Measurements from ENCODE around the gene DNAI7. TPM values are rescaled to one million over a fixed set of nuclear protein-coding genes. Genes with fewer than 3 reads are reported as not detected.

DNAI7 gene
- polyA plus RNA-seq, 2 of the 4 experiments (the other 2 are of a cell fraction): 0.36 to 0.43 TPM

GRCh38 chr12:25074113-25074512, 120.8 kb downstream of the DNAI7 start (continued):
- no peak for TF ChIP-seq BCL3 (IDR thresholded peaks at IDR 0.05)
- TF ChIP-seq HEYL (CRISPR knock-in tag; IDR thresholded peaks at IDR 0.05): no peak
- no peak for TF ChIP-seq ZC3H11A (IDR thresholded peaks at IDR 0.05)
- no peak for TF ChIP-seq GATA3 (IDR thresholded peaks at IDR 0.05; ENCODE audit: borderline replicate concordance)
- TF ChIP-seq ZSCAN20 (CRISPR knock-in tag; IDR thresholded peaks at IDR 0.05): no peak
- TF ChIP-seq CEBPB (IDR thresholded peaks at IDR 0.05): no peak
- no peak for TF ChIP-seq NPAS2 (CRISPR knock-in tag; IDR thresholded peaks at IDR 0.05; ENCODE audit: borderline replicate concordance)

GRCh38 chr12:25072906-25073650, 121.9 kb downstream of the DNAI7 start:
- 41% methylated on average over 4 of the region's 4 CpGs for WGBS (ENCODE audit: missing lambda C conversion rate)
- TF ChIP-seq ZNF302 (CRISPR knock-in tag; IDR thresholded peaks at IDR 0.05) (no peak), FOXS1 (CRISPR knock-in tag; IDR thresholded peaks at IDR 0.05) (no peak), CEBPB (IDR thresholded peaks at IDR 0.05) (no peak), MYC (IDR thresholded peaks at IDR 0.05; ENCODE audit: borderline replicate concordance, low read length) (no peak), CHD2 (IDR thresholded peaks at IDR 0.05; ENCODE audit: low read length, partially characterized antibody) (no peak), HEYL (CRISPR knock-in tag; IDR thresholded peaks at IDR 0.05) (no peak), E2F6 (IDR thresholded peaks at IDR 0.05; ENCODE audit: borderline replicate concordance, low read depth) (no peak)
- ChIA-PET POLR2A (no interaction called here), CTCF (interaction anchor here (1.0 kb wide), 1 partner anchor 12 kb away, joined by 4 read pairs; no protein-coding TSS in a partner anchor)
- Histone ChIP-seq H3K4me3 (no peak overlapping the region), H3K4me2 (no peak overlapping the region), H3K27ac (no peak overlapping the region), H3K4me1 (no peaks in the 10 kb centered on the region), H3K9me3 (no peaks in the 10 kb centered on the region)
- FAIRE-seq: peak; percentile 18
- DNase-seq (ENCODE audit: low read depth in 1 of 2, low spot score in 1 of 2): no peak
- ATAC-seq: no peak

GRCh38 chr12:25071366-25071765, 123.6 kb downstream of the DNAI7 start:
- POLR2A ChIA-PET: no interaction called here
- WGBS (ENCODE audit: missing lambda C conversion rate): 54% methylated on average over 1 of the region's 1 CpG
- CTCF ChIA-PET: interaction anchor here (0.6 kb wide), 1 partner anchor 58 kb away, joined by 3 read pairs; no protein-coding TSS in a partner anchor
- no peak overlapping the region for H3K4me3 ChIP-seq
- H3K4me1 ChIP-seq: no peaks in the 10 kb centered on the region
- ATAC-seq (no peak), FAIRE-seq (no peak), DNase-seq (ENCODE audit: low read depth in 1 of 2, low spot score in 1 of 2) (no peak)
- H3K9me3 ChIP-seq: no peaks in the 10 kb centered on the region
- no peak overlapping the region for H3K27ac ChIP-seq
- H3K4me2 ChIP-seq: no peak overlapping the region
- no peak for TF ChIP-seq CBX2 (IDR thresholded peaks at IDR 0.05; ENCODE audit: borderline replicate concordance, low read depth)
- TF ChIP-seq FOXS1 (CRISPR knock-in tag; IDR thresholded peaks at IDR 0.05): no peak
- TF ChIP-seq MYC (IDR thresholded peaks at IDR 0.05; ENCODE audit: borderline replicate concordance, low read length): no peak
- TF ChIP-seq CHD2 (IDR thresholded peaks at IDR 0.05; ENCODE audit: low read length, partially characterized antibody): no peak
- no peak for TF ChIP-seq ZFP36 (IDR thresholded peaks at IDR 0.05; ENCODE audit: borderline replicate concordance, partially characterized antibody)
- TF ChIP-seq NR3C1 (IDR thresholded peaks at IDR 0.05): no peak
- no peak for TF ChIP-seq EP300 (IDR thresholded peaks at IDR 0.05)
- no peak for TF ChIP-seq SREBF2 (IDR thresholded peaks at IDR 0.05)
- TF ChIP-seq CEBPB (IDR thresholded peaks at IDR 0.05): no peak
- no peak for TF ChIP-seq ZC3H11A (IDR thresholded peaks at IDR 0.05)

- 48% methylated on average over 2 of the region's 2 CpGs for WGBS (ENCODE audit: missing lambda C conversion rate)
- Histone ChIP-seq H3K4me2 (no peak overlapping the region), H3K9me3 (no peaks in the 10 kb centered on the region), H3K4me3 (no peak overlapping the region), H3K27ac (no peak overlapping the region), H3K4me1 (no peaks in the 10 kb centered on the region)
- TF ChIP-seq HOXB13 (CRISPR knock-in tag; IDR thresholded peaks at IDR 0.05; ENCODE audit: low read depth) (no peak), REST (IDR thresholded peaks at IDR 0.05) (no peak), MYC (IDR thresholded peaks at IDR 0.05; ENCODE audit: borderline replicate concordance, low read length) (no peak), E2F6 (IDR thresholded peaks at IDR 0.05; ENCODE audit: borderline replicate concordance, low read depth) (no peak)
- FAIRE-seq (no peak), DNase-seq (ENCODE audit: low read depth in 1 of 2, low spot score in 1 of 2) (no peak), ATAC-seq (no peak)
- ChIA-PET CTCF (no interaction called here), POLR2A (no interaction called here)
Measured at GRCh38 chr12:25069224-25069623, 125.7 kb downstream of the DNAI7 start.

Data from A549 (cell line).